Smooth muscle cell (in vitro differentiated cells): Measurements from ENCODE around the gene SOS2. TPM values are rescaled to one million over a fixed set of nuclear protein-coding genes. Genes with fewer than 3 reads are reported as not detected.

ENCODE experiments used
- DNase-seq: peaks from one replicate; lab custom pipeline; 2025; ENCODE audit not compliant: unreplicated experiment; lab: John Stamatoyannopoulos, UW
- H2AFZ ChIP-seq: fragments of 200-600 bp; sonication (generic); 2 replicates; pipeline ENCODE4 v1.6.0; 2016; ENCODE audit warnings: antibody characterized with exemption, low read depth, mild to moderate bottlenecking
- H3F3A ChIP-seq: fragments of 200-600 bp; sonication (generic); 2 replicates; pipeline ENCODE4 v1.6.0; 2017; ENCODE audit warnings: antibody characterized with exemption, low read depth
- H3K27ac ChIP-seq: fragments of 200-600 bp; sonication (generic); 2 replicates; pipeline ENCODE4 v1.5.1; 2016; ENCODE audit warnings: low read depth, mild to moderate bottlenecking
- H3K27me3 ChIP-seq: fragments of 200-600 bp; sonication (generic); 2 replicates; pipeline ENCODE4 v1.6.1; 2016; ENCODE audit warnings: low read depth, mild to moderate bottlenecking
- H3K36me3 ChIP-seq: fragments of 200-600 bp; sonication (generic); 2 replicates; pipeline ENCODE4 v1.5.1; 2016; ENCODE audit warnings: low read depth
- H3K4me1 ChIP-seq: fragments of 200-600 bp; sonication (generic); 2 replicates; pipeline ENCODE4 v1.5.1; 2016; ENCODE audit warnings: low read depth
- H3K4me2 ChIP-seq: fragments of 200-600 bp; sonication (generic); 2 replicates; pipeline ENCODE4 v1.6.0; 2016; ENCODE audit warnings: mild to moderate bottlenecking
- H3K4me3 ChIP-seq: fragments of 200-600 bp; sonication (generic); 2 replicates; pipeline ENCODE4 v1.5.1; 2016; ENCODE audit warnings: mild to moderate bottlenecking
- H3K79me2 ChIP-seq: fragments of 200-600 bp; sonication (generic); 2 replicates; pipeline ENCODE4 v1.6.0; 2016; ENCODE audit warnings: low read depth, mild to moderate bottlenecking
- H3K9ac ChIP-seq: fragments of 200-600 bp; sonication (generic); 2 replicates; pipeline ENCODE4 v1.6.0; 2016; ENCODE audit warnings: low read depth
- H3K9me3 ChIP-seq: fragments of 200-600 bp; sonication (generic); replicated peaks from 2 replicates; pipeline ENCODE4 v1.5.1; 2016; ENCODE audit warnings: low read depth
- H4K20me1 ChIP-seq: fragments of 200-600 bp; sonication (generic); 2 replicates; pipeline ENCODE4 v1.6.0; 2016; ENCODE audit warnings: low read depth
- CTCF ChIP-seq: fragments of 200-600 bp; sonication (generic); IDR thresholded peaks from 2 replicates; pipeline ENCODE4 v1.5.1; 2017; ENCODE audit warnings: borderline replicate concordance, mild to moderate bottlenecking, antibody characterized with exemption; ENCODE audit not compliant: insufficient read depth, poor library complexity, severe bottlenecking
- WGBS: methylation state at CpG from one replicate; pipeline ENCODE4 v1.1.7; 2016; ENCODE audit warnings: low lambda C conversion rate; 5-methylcytosine and 5-hydroxymethylcytosine counted together
- polyA plus RNA-seq: library from polyadenylated mRNA; unstranded; fragments of >200 nt; fragmentation: Nextera tagmentation; extraction: Ambion mirVana; gene quantifications from 2 replicates; pipeline ENCODE4 v1.2.1, GENCODE V29; 2016
- total RNA-seq: library from RNA; depleted of rRNA; stranded (reverse); fragments of >200 nt; gene quantifications from 2 replicates; pipeline ENCODE4 v1.2.3, GENCODE V29; 2014

SOS2 gene
- total and polyA plus RNA-seq, 2 experiments from 2014 or later, result 16.0 to 37.5 TPM

- H3K36me3 ChIP-seq, result peaks cover 12% of the 10 kb centered on the region
- H4K20me1 ChIP-seq, result no peaks in the 10 kb centered on the region
- H3K27me3 ChIP-seq, result no peaks in the 10 kb centered on the region
- peaks cover 9% of the 10 kb centered on the region for H3F3A ChIP-seq
- H3K4me2 ChIP-seq, result no peak overlapping the region
- TF ChIP-seq CTCF, result no peak
- DNase-seq, result no peak
- peaks cover 6% of the 10 kb centered on the region for H3K4me1 ChIP-seq
- H3K9ac ChIP-seq, result no peak overlapping the region
- WGBS, result 94% methylated on average over 5 of the region's 5 CpGs
- H3K9me3 ChIP-seq, result no peaks in the 10 kb centered on the region
- H3K27ac ChIP-seq, result no peak overlapping the region
- no peak overlapping the region for H2AFZ ChIP-seq
- no peak overlapping the region for H3K4me3 ChIP-seq
- no peaks in the 10 kb centered on the region for H3K79me2 ChIP-seq
These were observed 109.9 kb downstream of the SOS2 start for GRCh38 chr14:50121486-50121885.

DNA sequence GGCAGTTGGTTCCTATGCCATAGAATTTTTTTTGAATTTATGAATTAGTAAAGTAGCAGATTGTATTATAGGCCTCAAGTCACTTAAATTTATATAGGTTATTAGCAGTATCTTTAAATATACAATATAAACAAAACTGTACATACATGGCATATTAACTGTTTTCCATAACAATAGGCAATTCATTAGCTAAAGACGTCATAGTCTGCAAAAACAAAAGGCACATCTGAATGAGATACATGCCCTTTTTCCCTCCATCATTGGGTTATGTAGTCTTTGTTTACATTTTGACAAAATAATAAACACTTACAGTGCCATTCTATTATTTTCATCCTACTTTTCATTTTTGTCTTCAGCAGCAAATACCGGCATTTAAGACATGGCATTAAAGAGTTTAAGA, 113.9 kb downstream of the SOS2 start:
- 88% methylated on average over 2 of the region's 2 CpGs for WGBS
- Histone ChIP-seq H3K4me3 (no peak overlapping the region), H3K9me3 (no peaks in the 10 kb centered on the region), H4K20me1 (no peaks in the 10 kb centered on the region), H3K27me3 (no peaks in the 10 kb centered on the region), H2AFZ (no peak overlapping the region), H3F3A (peaks cover 9% of the 10 kb centered on the region), H3K9ac (no peak overlapping the region), H3K36me3 (no peaks in the 10 kb centered on the region), H3K4me2 (peak overlapping the region; percentile 83), H3K4me1 (peaks cover 10% of the 10 kb centered on the region), H3K27ac (peak overlapping the region; percentile 85), H3K79me2 (peaks cover 30% of the 10 kb centered on the region)
- DNase-seq, result no peak
- no peak for TF ChIP-seq CTCF

DNA sequence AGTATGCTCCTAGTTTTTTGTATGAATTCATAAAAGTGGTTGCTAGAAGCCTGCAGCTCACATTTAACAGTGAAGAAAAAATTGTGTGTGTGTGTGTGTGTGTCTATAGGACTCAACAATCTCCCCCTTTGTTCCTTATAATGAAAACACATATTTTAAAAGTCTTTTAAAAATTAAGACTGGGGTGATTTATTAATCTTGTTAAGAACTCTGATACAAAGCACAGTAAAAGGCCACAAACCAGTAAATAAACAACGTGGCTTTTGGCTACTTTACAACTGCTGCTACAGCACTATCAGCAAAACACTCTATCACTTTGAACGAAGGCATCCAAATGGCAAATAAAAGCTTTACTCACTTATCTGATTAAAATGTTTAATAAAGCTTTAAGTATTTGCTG, 114.4 kb downstream of the SOS2 start:
- WGBS, result 21% methylated on average over 2 of the region's 2 CpGs
- Histone ChIP-seq H3K9ac (peak overlapping the region; percentile 92), H3K9me3 (no peaks in the 10 kb centered on the region), H3K4me1 (peaks cover 10% of the 10 kb centered on the region), H3K4me3 (peak overlapping the region; percentile 83), H2AFZ (peak overlapping the region; percentile 73), H3F3A (peaks cover 9% of the 10 kb centered on the region), H3K36me3 (no peaks in the 10 kb centered on the region), H3K79me2 (peaks cover 30% of the 10 kb centered on the region), H3K27me3 (no peaks in the 10 kb centered on the region), H3K27ac (peak overlapping the region; percentile 85), H4K20me1 (no peaks in the 10 kb centered on the region), H3K4me2 (peak overlapping the region; percentile 83)
- DNase-seq, result no peak
- no peak for TF ChIP-seq CTCF

DNA sequence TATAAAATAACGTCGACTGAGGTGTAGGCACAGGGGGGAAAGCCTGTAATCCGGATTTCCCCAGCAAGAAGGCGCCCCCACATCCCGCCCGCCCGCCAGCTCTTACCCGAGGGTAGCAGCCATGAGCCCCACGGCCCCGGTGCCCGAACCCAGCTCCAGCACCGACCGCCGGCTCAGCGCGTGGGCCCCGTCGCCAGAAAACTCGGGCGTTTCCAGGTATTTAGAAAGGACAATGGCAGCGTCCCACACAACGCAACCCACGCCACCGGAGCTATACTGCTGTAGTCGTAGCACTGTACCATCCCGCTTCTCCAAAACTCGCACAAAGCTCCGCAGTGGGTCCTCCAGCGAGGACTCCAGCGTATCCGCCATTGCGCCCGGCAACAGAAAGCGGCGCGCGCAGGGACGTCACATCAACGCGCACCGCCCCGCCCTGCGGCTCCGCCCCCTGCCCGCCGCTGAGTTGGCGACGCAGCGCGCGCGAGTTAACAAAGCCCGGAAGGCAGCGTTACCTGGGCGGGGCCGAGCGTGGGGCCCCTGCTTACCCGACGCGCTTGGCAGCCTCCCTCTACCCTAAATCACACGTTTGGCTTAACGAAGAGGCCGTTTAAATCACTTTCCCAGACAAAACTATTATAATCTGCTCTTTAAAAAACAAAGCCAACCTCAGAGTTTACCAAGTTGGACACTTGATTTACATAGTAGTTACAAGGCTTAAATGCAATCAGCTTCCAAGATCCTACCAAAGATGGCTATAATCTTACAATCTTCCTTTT, 115.0 kb downstream of the SOS2 start, which contains the start of gene VCPKMT:
TSS of gene VCPKMT (minus strand) at position 392 of the 776 bp plus-strand sequence. CDS start at position 372, 20 bp downstream.
- H3K79me2 ChIP-seq, result peaks cover 30% of the 10 kb centered on the region
- under 1% methylated on average over 63 of the region's 63 CpGs for WGBS
- H3K4me3 ChIP-seq, result peak within 1 kb of the TSS; percentile 83
- peak within 1 kb of the TSS; percentile 73 for H2AFZ ChIP-seq
- no peaks in the 10 kb centered on the region for H3K9me3 ChIP-seq
- H3K27ac ChIP-seq, result peak within 1 kb of the TSS; percentile 85
- H3K9ac ChIP-seq, result peak within 1 kb of the TSS; percentile 92
- H3F3A ChIP-seq, result peaks cover 9% of the 10 kb centered on the region
- H3K36me3 ChIP-seq, result no peaks in the 10 kb centered on the region
- H3K4me1 ChIP-seq, result peaks cover 10% of the 10 kb centered on the region
- no peak for TF ChIP-seq CTCF
- peak within 1 kb of the TSS; percentile 93 for H3K4me2 ChIP-seq
- DNase-seq, result peak; percentile 70
- no peaks in the 10 kb centered on the region for H3K27me3 ChIP-seq
- H4K20me1 ChIP-seq, result no peaks in the 10 kb centered on the region
